HEK293 (cell line): ENCODE data around the gene ACHE.
A peak's percentile ranks its signal among the peaks of the same experiment; 100 is the strongest.

Experiments used
- FEZF1 ChIP-seq: fragments of 450-650 bp; formaldehyde crosslinking; IDR thresholded peaks from 2 replicates; pipeline ENCODE4 v1.5.1; 2016; ENCODE audit warnings: missing biosample characterization, missing genetic modification characterization
- KLF7 ChIP-seq: fragments of 450-650 bp; formaldehyde crosslinking; IDR thresholded peaks from 2 replicates; pipeline ENCODE4 v1.5.1; 2016; ENCODE audit warnings: missing biosample characterization, missing genetic modification characterization, borderline replicate concordance
- PBX3 ChIP-seq: sonication (generic); formaldehyde crosslinking; IDR thresholded peaks from 2 replicates; pipeline ENCODE4 v1.8.1; 2022; ENCODE audit warnings: mild to moderate bottlenecking, moderate library complexity, missing genetic modification reagents
- SETDB1 ChIP-seq: IDR thresholded peaks from one replicate; pipeline ENCODE4 v1.6.1; 2017; ENCODE audit warnings: mild to moderate bottlenecking, low read length, moderate library complexity, mixed read lengths; ENCODE audit not compliant: insufficient read length
- YY1 ChIP-seq: fragments of 450-650 bp; formaldehyde crosslinking; IDR thresholded peaks from 2 replicates; pipeline ENCODE4 v1.5.1; 2018; ENCODE audit warnings: missing biosample characterization, missing genetic modification characterization
- ZFP3 ChIP-seq: fragments of 450-650 bp; formaldehyde crosslinking; IDR thresholded peaks from 2 replicates; pipeline ENCODE4 v1.5.1; 2016; ENCODE audit warnings: low read depth, missing biosample characterization, missing genetic modification characterization
- ZNF184 ChIP-seq: fragments of 450-650 bp; IDR thresholded peaks from 2 replicates; pipeline ENCODE4 v1.5.1; 2018; ENCODE audit warnings: missing biosample characterization, mild to moderate bottlenecking, missing genetic modification characterization
- ZNF211 ChIP-seq: fragments of 450-650 bp; formaldehyde crosslinking; IDR thresholded peaks from 2 replicates; pipeline ENCODE4 v1.5.1; 2016; ENCODE audit warnings: low read depth, missing biosample characterization, missing genetic modification characterization
- ZNF274 ChIP-seq, 2 experiments: fragments of 200-500 bp in 1 of 2; fragments of 450-650 bp in 1 of 2; sonication (Bioruptor generic) in 1 of 2; formaldehyde crosslinking in 1 of 2; IDR thresholded peaks; 2 replicates each; pipeline versions ENCODE4 v1.5.1 to v1.6.1; 2014 to 2016; ENCODE audit warnings: borderline replicate concordance in 1 of 2, inconsistent platforms in 1 of 2, low read length in 1 of 2, missing biosample characterization in 1 of 2, missing genetic modification characterization in 1 of 2
- ZNF362 ChIP-seq: fragments of 450-650 bp; formaldehyde crosslinking; IDR thresholded peaks from 2 replicates; pipeline ENCODE4 v1.5.1; 2016; ENCODE audit warnings: missing biosample characterization, missing genetic modification characterization
- ZNF521 ChIP-seq: fragments of 450-650 bp; formaldehyde crosslinking; IDR thresholded peaks from 2 replicates; pipeline ENCODE4 v1.5.1; 2017; ENCODE audit warnings: missing biosample characterization, mild to moderate bottlenecking, missing genetic modification characterization
- ZNF621 ChIP-seq: fragments of 450-650 bp; formaldehyde crosslinking; IDR thresholded peaks from 2 replicates; pipeline ENCODE4 v1.5.1; 2017; ENCODE audit warnings: missing biosample characterization, missing genetic modification characterization
- ZNF645 ChIP-seq: fragments of 450-650 bp; formaldehyde crosslinking; IDR thresholded peaks from 2 replicates; pipeline ENCODE4; 2016; ENCODE audit warnings: missing biosample characterization, missing genetic modification characterization
- ZNF664 ChIP-seq: fragments of 450-650 bp; formaldehyde crosslinking; IDR thresholded peaks from 2 replicates; pipeline ENCODE4 v1.5.1; 2016; ENCODE audit warnings: missing biosample characterization, missing genetic modification characterization
- ZNF768 ChIP-seq: fragments of 450-650 bp; formaldehyde crosslinking; IDR thresholded peaks from 2 replicates; pipeline ENCODE4 v1.5.1; 2018; ENCODE audit warnings: missing biosample characterization, mild to moderate bottlenecking, missing genetic modification characterization
- ZSCAN23 ChIP-seq: fragments of 450-650 bp; formaldehyde crosslinking; IDR thresholded peaks from 2 replicates; pipeline ENCODE4 v1.5.1; 2016; ENCODE audit warnings: missing biosample characterization, missing genetic modification characterization
- TF ChIP-seq, protein P1 (sequence below): fragments of 450-650 bp; formaldehyde crosslinking; IDR thresholded peaks from 2 replicates; pipeline ENCODE4 v1.5.1; 2017; ENCODE audit warnings: missing biosample characterization, missing genetic modification characterization
- TF ChIP-seq, protein P2 (sequence below): fragments of 450-650 bp; formaldehyde crosslinking; IDR thresholded peaks from 2 replicates; pipeline ENCODE4 v1.5.1; 2016; ENCODE audit warnings: missing biosample characterization, missing genetic modification characterization
- TF ChIP-seq, protein P3 (sequence below): fragments of 450-650 bp; formaldehyde crosslinking; IDR thresholded peaks from 2 replicates; pipeline ENCODE4 v1.5.1; 2016; ENCODE audit warnings: missing biosample characterization, missing genetic modification characterization, borderline replicate concordance
- TF ChIP-seq, protein P4 (sequence below): fragments of 450-650 bp; formaldehyde crosslinking; IDR thresholded peaks from 2 replicates; pipeline ENCODE4 v1.5.1; 2016; ENCODE audit warnings: missing biosample characterization, missing genetic modification characterization
- TF ChIP-seq, protein P5 (sequence below): fragments of 450-650 bp; formaldehyde crosslinking; IDR thresholded peaks from 2 replicates; pipeline ENCODE4 v1.5.1; 2016; ENCODE audit warnings: missing biosample characterization, missing genetic modification characterization, low read depth
- TF ChIP-seq, protein P6 (sequence below): fragments of 450-650 bp; IDR thresholded peaks from 2 replicates; pipeline ENCODE4 v1.5.1; 2018; ENCODE audit warnings: missing biosample characterization, mild to moderate bottlenecking, missing genetic modification characterization

The ACHE gene

DNA sequence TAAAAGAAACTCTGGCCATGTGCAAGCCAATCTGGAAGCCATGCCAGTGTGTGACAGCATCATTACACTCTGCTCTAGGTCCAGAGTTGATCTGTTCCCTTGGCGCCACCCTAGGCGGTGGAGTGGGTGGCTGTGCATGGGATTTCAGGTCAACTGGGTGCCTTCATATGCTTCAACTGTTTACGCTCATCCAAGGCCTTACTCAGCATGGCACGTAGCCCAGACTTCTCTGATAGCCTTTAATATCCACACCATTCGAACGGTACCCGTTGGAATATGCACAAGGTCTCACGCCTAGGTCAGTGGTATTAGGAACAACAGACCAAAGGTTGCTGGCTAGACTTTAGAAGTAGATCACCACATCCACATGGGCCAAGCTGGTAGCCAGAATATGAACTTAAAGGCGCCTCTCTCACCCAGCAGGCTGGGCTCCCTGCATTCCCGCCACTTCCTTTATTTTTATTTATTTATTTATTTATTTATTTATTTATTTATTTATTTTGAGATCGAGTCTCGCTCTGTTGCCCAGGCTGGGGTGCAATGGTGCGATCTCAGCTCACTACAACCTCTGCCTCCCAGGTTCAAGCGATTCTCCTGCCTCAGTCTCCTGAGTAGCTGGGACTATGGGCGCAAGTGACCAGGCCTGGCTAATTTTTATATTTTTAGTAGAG lies 18.7 kb upstream of the ACHE start (continued):
- TF ChIP-seq, protein P1, sequence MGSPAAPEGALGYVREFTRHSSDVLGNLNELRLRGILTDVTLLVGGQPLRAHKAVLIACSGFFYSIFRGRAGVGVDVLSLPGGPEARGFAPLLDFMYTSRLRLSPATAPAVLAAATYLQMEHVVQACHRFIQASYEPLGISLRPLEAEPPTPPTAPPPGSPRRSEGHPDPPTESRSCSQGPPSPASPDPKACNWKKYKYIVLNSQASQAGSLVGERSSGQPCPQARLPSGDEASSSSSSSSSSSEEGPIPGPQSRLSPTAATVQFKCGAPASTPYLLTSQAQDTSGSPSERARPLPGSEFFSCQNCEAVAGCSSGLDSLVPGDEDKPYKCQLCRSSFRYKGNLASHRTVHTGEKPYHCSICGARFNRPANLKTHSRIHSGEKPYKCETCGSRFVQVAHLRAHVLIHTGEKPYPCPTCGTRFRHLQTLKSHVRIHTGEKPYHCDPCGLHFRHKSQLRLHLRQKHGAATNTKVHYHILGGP (tag by site-specific recombination) = no peak
- no peak for TF ChIP-seq ZNF362 (tag by site-specific recombination)
- TF ChIP-seq ZNF521 (tag by site-specific recombination) = no peak
- no peak for TF ChIP-seq YY1 (tag by site-specific recombination)
- TF ChIP-seq ZNF184 (tag by site-specific recombination) = no peak
- TF ChIP-seq ZNF768 (tag by site-specific recombination) = no peak
- TF ChIP-seq, protein P2, sequence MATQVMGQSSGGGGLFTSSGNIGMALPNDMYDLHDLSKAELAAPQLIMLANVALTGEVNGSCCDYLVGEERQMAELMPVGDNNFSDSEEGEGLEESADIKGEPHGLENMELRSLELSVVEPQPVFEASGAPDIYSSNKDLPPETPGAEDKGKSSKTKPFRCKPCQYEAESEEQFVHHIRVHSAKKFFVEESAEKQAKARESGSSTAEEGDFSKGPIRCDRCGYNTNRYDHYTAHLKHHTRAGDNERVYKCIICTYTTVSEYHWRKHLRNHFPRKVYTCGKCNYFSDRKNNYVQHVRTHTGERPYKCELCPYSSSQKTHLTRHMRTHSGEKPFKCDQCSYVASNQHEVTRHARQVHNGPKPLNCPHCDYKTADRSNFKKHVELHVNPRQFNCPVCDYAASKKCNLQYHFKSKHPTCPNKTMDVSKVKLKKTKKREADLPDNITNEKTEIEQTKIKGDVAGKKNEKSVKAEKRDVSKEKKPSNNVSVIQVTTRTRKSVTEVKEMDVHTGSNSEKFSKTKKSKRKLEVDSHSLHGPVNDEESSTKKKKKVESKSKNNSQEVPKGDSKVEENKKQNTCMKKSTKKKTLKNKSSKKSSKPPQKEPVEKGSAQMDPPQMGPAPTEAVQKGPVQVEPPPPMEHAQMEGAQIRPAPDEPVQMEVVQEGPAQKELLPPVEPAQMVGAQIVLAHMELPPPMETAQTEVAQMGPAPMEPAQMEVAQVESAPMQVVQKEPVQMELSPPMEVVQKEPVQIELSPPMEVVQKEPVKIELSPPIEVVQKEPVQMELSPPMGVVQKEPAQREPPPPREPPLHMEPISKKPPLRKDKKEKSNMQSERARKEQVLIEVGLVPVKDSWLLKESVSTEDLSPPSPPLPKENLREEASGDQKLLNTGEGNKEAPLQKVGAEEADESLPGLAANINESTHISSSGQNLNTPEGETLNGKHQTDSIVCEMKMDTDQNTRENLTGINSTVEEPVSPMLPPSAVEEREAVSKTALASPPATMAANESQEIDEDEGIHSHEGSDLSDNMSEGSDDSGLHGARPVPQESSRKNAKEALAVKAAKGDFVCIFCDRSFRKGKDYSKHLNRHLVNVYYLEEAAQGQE (tag by site-specific recombination) = peak; percentile 47; the same call in 1 of the 2 replicates
- TF ChIP-seq, protein P3, sequence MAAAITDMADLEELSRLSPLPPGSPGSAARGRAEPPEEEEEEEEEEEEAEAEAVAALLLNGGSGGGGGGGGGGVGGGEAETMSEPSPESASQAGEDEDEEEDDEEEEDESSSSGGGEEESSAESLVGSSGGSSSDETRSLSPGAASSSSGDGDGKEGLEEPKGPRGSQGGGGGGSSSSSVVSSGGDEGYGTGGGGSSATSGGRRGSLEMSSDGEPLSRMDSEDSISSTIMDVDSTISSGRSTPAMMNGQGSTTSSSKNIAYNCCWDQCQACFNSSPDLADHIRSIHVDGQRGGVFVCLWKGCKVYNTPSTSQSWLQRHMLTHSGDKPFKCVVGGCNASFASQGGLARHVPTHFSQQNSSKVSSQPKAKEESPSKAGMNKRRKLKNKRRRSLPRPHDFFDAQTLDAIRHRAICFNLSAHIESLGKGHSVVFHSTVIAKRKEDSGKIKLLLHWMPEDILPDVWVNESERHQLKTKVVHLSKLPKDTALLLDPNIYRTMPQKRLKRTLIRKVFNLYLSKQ (tag by site-specific recombination) = no peak
- no peak for TF ChIP-seq KLF7 (tag by site-specific recombination)
- no peak for TF ChIP-seq FEZF1
- TF ChIP-seq PBX3 (CRISPR knock-in tag) = no peak
- TF ChIP-seq ZNF621 (tag by site-specific recombination) = no peak
- no peak for TF ChIP-seq ZSCAN23 (tag by site-specific recombination)
- TF ChIP-seq, protein P4, sequence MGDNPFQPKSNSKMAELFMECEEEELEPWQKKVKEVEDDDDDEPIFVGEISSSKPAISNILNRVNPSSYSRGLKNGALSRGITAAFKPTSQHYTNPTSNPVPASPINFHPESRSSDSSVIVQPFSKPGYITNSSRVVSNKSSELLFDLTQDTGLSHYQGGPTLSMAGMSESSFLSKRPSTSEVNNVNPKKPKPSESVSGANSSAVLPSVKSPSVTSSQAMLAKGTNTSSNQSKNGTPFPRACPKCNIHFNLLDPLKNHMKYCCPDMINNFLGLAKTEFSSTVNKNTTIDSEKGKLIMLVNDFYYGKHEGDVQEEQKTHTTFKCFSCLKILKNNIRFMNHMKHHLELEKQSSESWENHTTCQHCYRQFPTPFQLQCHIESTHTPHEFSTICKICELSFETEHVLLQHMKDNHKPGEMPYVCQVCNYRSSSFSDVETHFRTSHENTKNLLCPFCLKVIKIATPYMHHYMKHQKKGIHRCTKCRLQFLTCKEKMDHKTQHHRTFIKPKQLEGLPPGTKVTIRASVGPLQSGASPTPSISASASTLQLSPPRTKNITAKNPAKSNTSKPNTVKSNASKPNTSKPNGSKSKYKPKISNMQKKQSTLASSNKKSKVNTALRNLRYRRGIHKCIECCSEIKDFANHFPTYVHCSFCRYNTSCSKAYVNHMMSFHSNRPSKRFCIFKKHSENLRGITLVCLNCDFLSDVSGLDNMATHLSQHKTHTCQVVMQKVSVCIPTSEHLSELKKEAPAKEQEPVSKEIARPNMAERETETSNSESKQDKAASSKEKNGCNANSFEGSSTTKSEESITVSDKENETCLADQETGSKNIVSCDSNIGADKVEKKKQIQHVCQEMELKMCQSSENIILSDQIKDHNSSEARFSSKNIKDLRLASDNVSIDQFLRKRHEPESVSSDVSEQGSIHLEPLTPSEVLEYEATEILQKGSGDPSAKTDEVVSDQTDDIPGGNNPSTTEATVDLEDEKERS (tag by site-specific recombination) = no peak
- TF ChIP-seq, protein P5, sequence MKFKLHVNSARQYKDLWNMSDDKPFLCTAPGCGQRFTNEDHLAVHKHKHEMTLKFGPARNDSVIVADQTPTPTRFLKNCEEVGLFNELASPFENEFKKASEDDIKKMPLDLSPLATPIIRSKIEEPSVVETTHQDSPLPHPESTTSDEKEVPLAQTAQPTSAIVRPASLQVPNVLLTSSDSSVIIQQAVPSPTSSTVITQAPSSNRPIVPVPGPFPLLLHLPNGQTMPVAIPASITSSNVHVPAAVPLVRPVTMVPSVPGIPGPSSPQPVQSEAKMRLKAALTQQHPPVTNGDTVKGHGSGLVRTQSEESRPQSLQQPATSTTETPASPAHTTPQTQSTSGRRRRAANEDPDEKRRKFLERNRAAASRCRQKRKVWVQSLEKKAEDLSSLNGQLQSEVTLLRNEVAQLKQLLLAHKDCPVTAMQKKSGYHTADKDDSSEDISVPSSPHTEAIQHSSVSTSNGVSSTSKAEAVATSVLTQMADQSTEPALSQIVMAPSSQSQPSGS (tag by site-specific recombination) = no peak
- TF ChIP-seq SETDB1 = no peak
- TF ChIP-seq ZNF664 (tag by site-specific recombination) = peak; percentile 66
- TF ChIP-seq ZNF211 (tag by site-specific recombination) = no peak
- TF ChIP-seq, protein P6, sequence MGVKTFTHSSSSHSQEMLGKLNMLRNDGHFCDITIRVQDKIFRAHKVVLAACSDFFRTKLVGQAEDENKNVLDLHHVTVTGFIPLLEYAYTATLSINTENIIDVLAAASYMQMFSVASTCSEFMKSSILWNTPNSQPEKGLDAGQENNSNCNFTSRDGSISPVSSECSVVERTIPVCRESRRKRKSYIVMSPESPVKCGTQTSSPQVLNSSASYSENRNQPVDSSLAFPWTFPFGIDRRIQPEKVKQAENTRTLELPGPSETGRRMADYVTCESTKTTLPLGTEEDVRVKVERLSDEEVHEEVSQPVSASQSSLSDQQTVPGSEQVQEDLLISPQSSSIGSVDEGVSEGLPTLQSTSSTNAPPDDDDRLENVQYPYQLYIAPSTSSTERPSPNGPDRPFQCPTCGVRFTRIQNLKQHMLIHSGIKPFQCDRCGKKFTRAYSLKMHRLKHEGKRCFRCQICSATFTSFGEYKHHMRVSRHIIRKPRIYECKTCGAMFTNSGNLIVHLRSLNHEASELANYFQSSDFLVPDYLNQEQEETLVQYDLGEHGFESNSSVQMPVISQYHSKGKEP (tag by site-specific recombination) = no peak
- no peak for TF ChIP-seq ZFP3 (tag by site-specific recombination)
- TF ChIP-seq ZNF274 (IDR thresholded peaks at IDR 0.05; ENCODE audit: low read length) = no peak
- no peak for TF ChIP-seq ZNF274 (tag by site-specific recombination; IDR thresholded peaks at IDR 0.05; ENCODE audit: borderline replicate concordance)
- no peak for TF ChIP-seq ZNF645
